MG63 (cell line): ENCODE data around the gene PTPRN2. TPM values are rescaled to one million over a fixed set of nuclear protein-coding genes. Genes with fewer than 3 reads are reported as not detected.

Source experiments
- DNase-seq: peaks from one replicate; pipeline ENCODE4 v3.0.0-alpha.2; 2020
- H3K27me3 ChIP-seq: fragments of 250-450 bp; sonication (Bioruptor Pico); 2 replicates; pipeline ENCODE4 v1.5.1; 2020; ENCODE audit warnings: mild to moderate bottlenecking, moderate library complexity
- H3K36me3 ChIP-seq: fragments of 250-450 bp; sonication (Bioruptor Pico); 2 replicates; pipeline ENCODE4 v1.5.1; 2020; ENCODE audit warnings: mild to moderate bottlenecking, moderate library complexity
- H3K4me3 ChIP-seq: fragments of 250-450 bp; sonication (Bioruptor Pico); 2 replicates; pipeline ENCODE4 v1.5.1; 2020; ENCODE audit warnings: mild to moderate bottlenecking, moderate library complexity
- H3K9me3 ChIP-seq: fragments of 250-450 bp; sonication (Bioruptor Pico); 2 replicates; pipeline ENCODE4 v1.5.1; 2020; ENCODE audit warnings: mild to moderate bottlenecking, moderate library complexity
- total RNA-seq: library from RNA; depleted of rRNA; stranded (reverse); fragments of >200 nt; shearing (Covaris generic); gene quantifications from 2 replicates; pipeline ENCODE4 v1.2.3, GENCODE V29; 2014; ENCODE audit warnings: low replicate concordance

PTPRN2 gene
- total RNA-seq, 1 experiment from 2014 or later, result 0.16 TPM

- Histone ChIP-seq H3K36me3 (no peaks in the 10 kb centered on the region), H3K4me3 (no peak overlapping the region), H3K27me3 (no peaks in the 10 kb centered on the region), H3K9me3 (no peaks in the 10 kb centered on the region)
- DNase-seq, result no peak
These were observed 993 bp downstream of the PTPRN2 start for GRCh38 chr7:158586499-158587161.

- H3K9me3 ChIP-seq, result no peaks in the 10 kb centered on the region
- no peak overlapping the region for H3K4me3 ChIP-seq
- DNase-seq, result no peak
- H3K27me3 ChIP-seq, result no peaks in the 10 kb centered on the region
- no peaks in the 10 kb centered on the region for H3K36me3 ChIP-seq
These were observed 1.7 kb downstream of the PTPRN2 start for GRCh38 chr7:158585721-158586498.

- H3K4me3 ChIP-seq, result no peak overlapping the region
- H3K9me3 ChIP-seq, result no peaks in the 10 kb centered on the region
- no peak for DNase-seq
- H3K36me3 ChIP-seq, result no peaks in the 10 kb centered on the region
- H3K27me3 ChIP-seq, result no peaks in the 10 kb centered on the region
These were observed 3.2 kb downstream of the PTPRN2 start for GRCh38 chr7:158584407-158584806.

GRCh38 chr7:158583810-158584209, 3.8 kb downstream of the PTPRN2 start:
- Histone ChIP-seq H3K27me3 (no peaks in the 10 kb centered on the region), H3K9me3 (no peaks in the 10 kb centered on the region), H3K4me3 (no peak overlapping the region), H3K36me3 (no peaks in the 10 kb centered on the region)
- no peak for DNase-seq

GRCh38 chr7:158583143-158583542, 4.5 kb downstream of the PTPRN2 start:
- no peak overlapping the region for H3K4me3 ChIP-seq
- H3K36me3 ChIP-seq, result no peaks in the 10 kb centered on the region
- no peaks in the 10 kb centered on the region for H3K27me3 ChIP-seq
- no peak for DNase-seq
- no peaks in the 10 kb centered on the region for H3K9me3 ChIP-seq

- Histone ChIP-seq H3K36me3 (no peaks in the 10 kb centered on the region), H3K4me3 (no peak overlapping the region), H3K9me3 (no peaks in the 10 kb centered on the region), H3K27me3 (no peaks in the 10 kb centered on the region)
- DNase-seq, result no peak
These were observed 5.5 kb downstream of the PTPRN2 start for GRCh38 chr7:158582089-158582456.

- no peak overlapping the region for H3K4me3 ChIP-seq
- no peaks in the 10 kb centered on the region for H3K36me3 ChIP-seq
- no peak for DNase-seq
- no peaks in the 10 kb centered on the region for H3K27me3 ChIP-seq
- no peaks in the 10 kb centered on the region for H3K9me3 ChIP-seq
These were observed 6.1 kb downstream of the PTPRN2 start for GRCh38 chr7:158581440-158582088.

GRCh38 chr7:158579662-158580646, 7.7 kb downstream of the PTPRN2 start:
- Histone ChIP-seq H3K9me3 (no peaks in the 10 kb centered on the region), H3K4me3 (no peak overlapping the region), H3K27me3 (no peaks in the 10 kb centered on the region), H3K36me3 (no peaks in the 10 kb centered on the region)
- no peak for DNase-seq

- DNase-seq, result no peak
- no peaks in the 10 kb centered on the region for H3K36me3 ChIP-seq
- H3K27me3 ChIP-seq, result no peaks in the 10 kb centered on the region
- H3K9me3 ChIP-seq, result no peaks in the 10 kb centered on the region
- no peak overlapping the region for H3K4me3 ChIP-seq
These were observed 11.4 kb downstream of the PTPRN2 start for GRCh38 chr7:158576050-158576762.

- no peak for DNase-seq
- Histone ChIP-seq H3K4me3 (no peak overlapping the region), H3K27me3 (no peaks in the 10 kb centered on the region), H3K36me3 (no peaks in the 10 kb centered on the region), H3K9me3 (no peaks in the 10 kb centered on the region)
These were observed 13.2 kb downstream of the PTPRN2 start for GRCh38 chr7:158574308-158575036.

- H3K4me3 ChIP-seq, result no peak overlapping the region
- H3K36me3 ChIP-seq, result no peaks in the 10 kb centered on the region
- no peaks in the 10 kb centered on the region for H3K27me3 ChIP-seq
- DNase-seq, result no peak
- H3K9me3 ChIP-seq, result no peaks in the 10 kb centered on the region
These were observed 14.3 kb downstream of the PTPRN2 start for GRCh38 chr7:158573310-158573709.

- H3K9me3 ChIP-seq, result no peaks in the 10 kb centered on the region
- no peak overlapping the region for H3K4me3 ChIP-seq
- no peaks in the 10 kb centered on the region for H3K36me3 ChIP-seq
- H3K27me3 ChIP-seq, result no peaks in the 10 kb centered on the region
- peak; percentile 38 for DNase-seq
These were observed 15.4 kb downstream of the PTPRN2 start for GRCh38 chr7:158572000-158572828.

GRCh38 chr7:158570449-158571170, 17.0 kb downstream of the PTPRN2 start:
- no peaks in the 10 kb centered on the region for H3K9me3 ChIP-seq
- DNase-seq, result no peak
- no peaks in the 10 kb centered on the region for H3K36me3 ChIP-seq
- no peaks in the 10 kb centered on the region for H3K27me3 ChIP-seq
- H3K4me3 ChIP-seq, result no peak overlapping the region

- no peak overlapping the region for H3K4me3 ChIP-seq
- H3K9me3 ChIP-seq, result no peaks in the 10 kb centered on the region
- H3K27me3 ChIP-seq, result no peaks in the 10 kb centered on the region
- H3K36me3 ChIP-seq, result no peaks in the 10 kb centered on the region
- DNase-seq, result no peak
These were observed 17.7 kb downstream of the PTPRN2 start for GRCh38 chr7:158569858-158570323.
